Fibroblast of villous mesenchyme (primary cell): ENCODE data around the gene RELT. TPM values are rescaled to one million over a fixed set of nuclear protein-coding genes. Genes with fewer than 3 reads are reported as not detected.
"Not testable (repeated sequence)": the region's sequence is repeated elsewhere in the genome, so short reads cannot be mapped to it uniquely, and the experiment has no call there.

Experiments used
- DNase-seq: peaks from one replicate; pipeline ENCODE4 v3.0.0-alpha.2; 2010; ENCODE audit warnings: low read depth
- H3K4me3 ChIP-seq: 2 replicates; pipeline ENCODE4 v1.5.1; 2011; ENCODE audit warnings: low read depth, mild to moderate bottlenecking, low read length
- total RNA-seq: library from RNA; depleted of rRNA; stranded (reverse); fragments of >200 nt; gene quantifications from 2 replicates; pipeline ENCODE4 v1.2.3, GENCODE V29; 2012
- TF ChIP-seq, protein P1 (sequence below): IDR thresholded peaks from 2 replicates; pipeline ENCODE4 v1.5.1; 2012; ENCODE audit warnings: low read depth, mild to moderate bottlenecking, low read length; ENCODE audit not compliant: insufficient read depth

Gene RELT
- total RNA-seq, 1 donor: 3.5 TPM

DNA sequence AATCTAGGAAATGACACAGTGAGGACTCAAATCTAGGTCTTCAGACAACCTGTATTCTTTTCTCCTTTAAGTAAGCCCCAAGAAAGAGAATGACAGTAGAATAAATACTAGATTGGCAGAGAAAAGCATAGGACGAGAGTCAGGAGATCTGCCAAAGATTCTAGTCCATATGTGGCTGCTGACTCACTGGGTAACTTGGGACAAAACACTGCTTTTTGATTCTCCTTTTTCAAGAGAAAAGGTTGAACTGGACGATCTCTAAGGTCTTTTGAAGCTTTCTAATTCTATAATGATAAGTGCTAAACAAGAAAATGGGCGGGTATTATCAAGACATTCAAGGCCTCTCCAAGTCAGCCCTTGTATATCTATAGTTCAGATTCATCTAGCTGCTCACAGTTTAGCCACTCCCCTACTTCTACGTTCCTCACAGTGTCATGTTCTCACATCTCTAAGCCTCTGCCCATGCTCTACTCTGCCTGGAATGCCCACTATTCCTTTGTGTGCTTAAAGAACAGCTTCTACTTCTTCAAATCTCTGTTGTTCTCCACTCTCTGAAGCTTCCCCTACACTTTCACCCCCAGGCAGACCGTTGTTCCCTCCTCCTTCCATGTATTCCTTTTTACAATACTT, 53.0 kb downstream of the RELT start:
- DNase-seq: no peak
- TF ChIP-seq, protein P1, sequence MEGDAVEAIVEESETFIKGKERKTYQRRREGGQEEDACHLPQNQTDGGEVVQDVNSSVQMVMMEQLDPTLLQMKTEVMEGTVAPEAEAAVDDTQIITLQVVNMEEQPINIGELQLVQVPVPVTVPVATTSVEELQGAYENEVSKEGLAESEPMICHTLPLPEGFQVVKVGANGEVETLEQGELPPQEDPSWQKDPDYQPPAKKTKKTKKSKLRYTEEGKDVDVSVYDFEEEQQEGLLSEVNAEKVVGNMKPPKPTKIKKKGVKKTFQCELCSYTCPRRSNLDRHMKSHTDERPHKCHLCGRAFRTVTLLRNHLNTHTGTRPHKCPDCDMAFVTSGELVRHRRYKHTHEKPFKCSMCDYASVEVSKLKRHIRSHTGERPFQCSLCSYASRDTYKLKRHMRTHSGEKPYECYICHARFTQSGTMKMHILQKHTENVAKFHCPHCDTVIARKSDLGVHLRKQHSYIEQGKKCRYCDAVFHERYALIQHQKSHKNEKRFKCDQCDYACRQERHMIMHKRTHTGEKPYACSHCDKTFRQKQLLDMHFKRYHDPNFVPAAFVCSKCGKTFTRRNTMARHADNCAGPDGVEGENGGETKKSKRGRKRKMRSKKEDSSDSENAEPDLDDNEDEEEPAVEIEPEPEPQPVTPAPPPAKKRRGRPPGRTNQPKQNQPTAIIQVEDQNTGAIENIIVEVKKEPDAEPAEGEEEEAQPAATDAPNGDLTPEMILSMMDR: no peak

DNA sequence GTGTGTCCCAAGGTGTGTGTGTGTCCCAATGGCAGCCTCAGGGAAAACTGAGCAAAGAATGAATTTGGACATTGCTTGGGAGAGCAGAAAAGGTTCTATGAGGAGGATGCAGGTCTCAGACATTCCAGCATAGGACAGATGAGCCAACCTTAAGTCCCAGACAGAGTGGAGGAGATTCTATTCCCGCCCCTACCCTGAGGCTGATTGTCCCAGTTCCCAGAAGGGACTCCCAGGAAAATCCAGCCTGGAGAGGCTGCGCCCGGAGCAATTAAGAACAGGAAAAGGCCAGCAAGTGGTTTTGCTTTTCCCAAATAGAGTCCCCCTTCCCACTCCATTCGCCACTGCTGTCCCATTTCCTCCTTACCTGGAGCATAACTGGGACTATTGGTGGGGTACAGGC, 54.1 kb downstream of the RELT start:
- no peak for DNase-seq
- H3K4me3 ChIP-seq: no peak overlapping the region
- TF ChIP-seq, protein P1: no peak

More for the DNA sequence above, 53.0 kb downstream of the RELT start:
- no peak overlapping the region for H3K4me3 ChIP-seq

DNA sequence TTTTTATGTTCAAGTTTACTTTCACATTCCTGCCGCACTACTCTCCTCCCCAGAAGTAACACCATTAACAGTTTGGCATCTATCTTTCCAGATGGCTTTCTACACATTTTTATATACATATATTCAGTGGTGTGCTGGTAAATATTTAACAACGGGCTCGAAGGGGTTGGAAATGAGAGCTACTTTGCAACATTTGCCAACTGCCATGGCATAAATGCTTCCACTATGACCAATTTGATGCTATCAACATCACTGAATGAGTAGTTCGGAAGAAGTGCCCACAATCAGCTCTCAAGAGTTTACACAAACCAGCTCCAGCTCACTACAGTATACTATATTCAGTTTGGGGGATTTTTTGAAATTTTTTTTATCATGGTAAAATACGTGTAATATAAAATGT, 55.2 kb downstream of the RELT start:
- no peak for DNase-seq
- TF ChIP-seq, protein P1: no peak
- no peak overlapping the region for H3K4me3 ChIP-seq

DNA sequence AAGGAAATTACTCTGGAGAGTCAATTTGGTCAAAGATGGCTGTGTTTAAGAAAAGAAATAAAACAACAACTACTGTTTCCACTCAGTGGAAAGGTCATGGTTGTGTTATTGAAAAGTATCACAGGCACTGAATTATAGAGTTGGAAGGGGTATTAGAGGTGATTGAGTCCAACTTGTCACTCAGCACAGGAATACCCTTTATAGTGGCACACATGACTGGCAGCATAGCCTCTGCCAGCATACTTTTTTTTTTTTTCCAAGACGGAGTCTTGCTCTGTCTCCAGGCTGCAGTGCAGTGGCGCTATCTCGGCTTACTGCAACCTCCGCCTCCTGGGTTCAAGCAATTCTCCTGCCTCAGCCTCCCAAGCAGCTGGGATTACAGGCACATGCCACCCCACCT, 60.7 kb downstream of the RELT start:
- DNase-seq: not testable (repeated sequence)

DNA sequence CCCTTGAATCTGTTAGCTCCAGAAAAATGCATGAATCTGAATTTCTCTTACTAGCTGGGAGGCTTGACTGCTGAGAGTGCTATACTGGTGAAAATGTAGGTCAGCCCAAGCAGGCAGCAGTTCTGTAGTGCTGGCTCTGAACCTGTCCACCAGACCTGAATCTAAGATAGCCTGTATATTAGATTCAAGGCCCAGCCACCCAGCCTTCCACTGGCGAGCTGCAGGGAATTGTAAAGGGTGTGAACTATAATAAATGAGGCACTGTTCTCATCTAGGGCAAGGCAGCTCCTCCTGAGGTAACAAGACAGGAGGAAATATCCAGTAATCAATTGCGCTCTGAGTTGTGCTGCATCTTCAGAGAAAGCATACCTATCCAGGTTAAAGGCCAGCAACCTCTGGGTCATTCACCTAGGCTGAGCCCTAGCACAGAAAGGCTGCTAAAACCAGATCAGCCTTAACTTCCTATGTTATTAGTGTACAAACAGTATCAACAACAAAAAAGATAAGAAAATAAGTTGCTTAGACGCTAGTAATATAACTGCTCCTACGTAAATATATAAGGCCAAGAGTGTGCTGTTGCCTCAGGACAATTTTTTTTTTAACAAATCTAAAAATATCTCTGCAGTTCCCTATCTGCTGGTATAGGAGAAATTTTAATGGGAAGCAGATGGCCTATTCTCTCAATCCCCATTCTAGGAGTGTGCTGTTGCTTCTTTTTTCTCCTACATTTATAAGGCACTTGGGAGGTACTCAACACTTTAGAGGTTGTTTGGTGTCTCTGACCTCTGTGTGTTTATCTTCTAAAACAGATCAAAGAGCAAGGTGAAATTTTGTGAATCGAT, 63.0 kb downstream of the RELT start:
- TF ChIP-seq, protein P1: no peak
- H3K4me3 ChIP-seq: no peak overlapping the region
- DNase-seq: peak; percentile 18

More for the DNA sequence above, 60.7 kb downstream of the RELT start:
- not testable (repeated sequence) for H3K4me3 ChIP-seq

DNA sequence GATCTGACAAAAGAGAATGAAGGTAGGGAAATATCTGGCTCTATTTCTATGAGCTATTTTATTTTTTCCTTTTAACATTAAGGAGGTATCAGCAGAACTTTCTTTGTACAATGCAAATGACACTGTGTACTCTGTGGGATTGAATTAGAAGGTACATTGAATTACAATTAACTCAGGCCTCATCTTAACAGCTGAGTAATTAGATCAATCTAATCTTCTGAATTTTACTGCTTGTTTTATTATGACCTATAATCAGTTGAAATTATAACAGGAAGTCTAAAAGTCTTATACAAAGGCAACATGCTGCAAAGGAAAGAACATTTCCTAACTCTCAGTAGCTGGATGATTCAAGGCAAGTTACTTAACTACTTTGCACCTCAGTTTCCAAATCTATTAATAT, 69.8 kb downstream of the RELT start:
- no peak overlapping the region for H3K4me3 ChIP-seq
- TF ChIP-seq, protein P1: no peak
- peak; percentile 21 for DNase-seq

DNA sequence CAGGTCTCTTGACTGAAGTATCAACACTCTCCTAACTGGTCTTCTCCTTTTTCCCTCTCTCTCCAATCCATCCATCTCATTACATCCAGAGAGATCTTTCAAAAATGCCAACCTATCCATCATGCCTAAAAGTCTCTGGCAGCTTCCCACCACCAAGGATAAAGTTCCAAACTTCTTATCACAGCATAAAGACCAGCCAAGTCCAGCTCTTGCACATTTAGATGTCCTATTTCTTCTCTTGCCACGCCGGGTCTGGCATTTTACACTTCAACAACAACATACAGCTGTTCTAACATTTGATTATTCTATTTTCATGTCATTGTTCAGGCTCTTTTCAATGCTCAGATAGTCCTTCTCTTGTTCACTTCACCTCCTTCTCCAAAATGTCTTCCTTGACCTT, 70.6 kb downstream of the RELT start:
- H3K4me3 ChIP-seq: no peak overlapping the region
- TF ChIP-seq, protein P1: no peak
- no peak for DNase-seq

Other genes starting within 250 kb of the RELT start
- gene FCHSD2, start 234.1 kb upstream of the RELT start, total RNA-seq: 11.2 and 12.2 TPM in 2 replicates
- under 0.01 TPM in 1 of 2 replicates, not detected in the other for gene P2RY2, start 158.1 kb upstream of the RELT start, total RNA-seq
- 0.32 TPM in 1 of 2 replicates, not detected in the other for gene P2RY6, start 104.1 kb upstream of the RELT start, total RNA-seq
- 71.2 and 78.3 TPM in 2 replicates for gene ARHGEF17, start 68.1 kb upstream of the RELT start, total RNA-seq
- gene FAM168A, start 221.7 kb downstream of the RELT start, total RNA-seq: 22.5 and 23.5 TPM in 2 replicates